Measurements from ENCODE around the gene TMEM116.
"Not testable (repeated sequence)": the region's sequence is repeated elsewhere in the genome, so short reads cannot be mapped to it uniquely, and the experiment has no call there.

Gene TMEM116

DNA sequence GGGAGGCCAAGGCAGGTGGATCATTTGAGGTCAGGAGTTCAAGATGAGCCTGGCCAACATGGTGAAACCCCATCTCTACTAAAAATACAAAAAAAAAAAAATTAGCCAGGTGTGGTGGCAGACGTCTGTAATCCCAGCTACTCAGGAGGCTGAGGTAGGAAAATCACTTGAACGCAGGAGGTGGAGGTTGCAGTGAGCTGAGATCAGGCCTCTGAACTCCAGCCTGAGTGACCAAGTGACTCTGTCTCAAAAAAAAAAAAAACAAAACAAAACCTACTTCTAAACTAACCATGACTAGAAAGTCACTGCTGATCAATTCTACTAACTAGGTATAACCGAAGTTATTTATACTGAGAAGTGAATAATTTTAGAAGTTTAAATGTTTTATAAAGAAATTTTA, 3.4 kb downstream of the TMEM116 start:
- DNase-seq (ENCODE audit: low read depth, low spot score), result not testable (repeated sequence)

DNA sequence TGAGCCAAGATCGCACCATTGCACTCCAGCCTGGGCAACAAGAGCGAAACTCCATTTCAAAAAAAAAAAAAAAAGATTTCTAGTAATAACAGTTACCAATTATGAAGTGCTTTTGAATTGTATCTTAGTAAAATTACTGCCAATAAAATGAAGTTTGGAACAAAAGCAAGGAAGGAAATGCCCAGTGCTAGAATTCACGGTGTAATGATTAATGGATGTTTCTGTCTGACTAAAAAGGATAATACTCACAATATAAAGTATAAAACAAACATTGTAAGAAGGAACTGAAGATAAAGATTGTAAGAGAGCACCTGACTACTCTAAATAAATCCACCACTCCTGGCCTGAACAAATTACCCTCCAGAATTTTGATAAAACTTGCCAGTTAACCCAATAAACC, 4.0 kb downstream of the TMEM116 start:
- no peak for DNase-seq (ENCODE audit: low read depth, low spot score)

DNA sequence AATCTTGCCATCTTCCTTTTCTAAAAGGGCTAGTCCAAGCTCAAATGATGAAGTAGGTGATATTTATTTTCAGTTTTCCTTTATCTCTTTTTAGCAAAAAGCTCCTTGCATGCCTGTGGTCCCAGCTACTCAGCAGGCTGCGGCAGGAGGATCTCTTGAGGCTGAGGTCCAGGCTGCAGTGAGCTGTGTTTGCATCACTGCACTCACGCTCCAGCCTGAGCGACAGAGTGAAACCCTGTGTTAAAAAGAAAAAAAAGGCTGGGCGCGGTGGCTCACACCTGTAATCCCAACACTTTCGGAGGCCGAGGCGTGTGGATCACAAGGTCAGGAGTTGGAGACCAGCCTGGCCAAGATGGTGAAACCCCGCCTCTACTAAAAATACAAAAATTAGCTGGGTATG, 5.0 kb downstream of the TMEM116 start:
- no peak for DNase-seq (ENCODE audit: low read depth, low spot score)

GRCh38 chr12:112005419-112006395, 7.3 kb downstream of the TMEM116 start:
- no peak for DNase-seq (ENCODE audit: low read depth, low spot score)

- DNase-seq (ENCODE audit: low read depth, low spot score), result no peak
Measured at GRCh38 chr12:112004041-112004440, 8.9 kb downstream of the TMEM116 start.

GRCh38 chr12:112001576-112001975, 11.4 kb downstream of the TMEM116 start:
- no peak for DNase-seq (ENCODE audit: low read depth, low spot score)

DNA sequence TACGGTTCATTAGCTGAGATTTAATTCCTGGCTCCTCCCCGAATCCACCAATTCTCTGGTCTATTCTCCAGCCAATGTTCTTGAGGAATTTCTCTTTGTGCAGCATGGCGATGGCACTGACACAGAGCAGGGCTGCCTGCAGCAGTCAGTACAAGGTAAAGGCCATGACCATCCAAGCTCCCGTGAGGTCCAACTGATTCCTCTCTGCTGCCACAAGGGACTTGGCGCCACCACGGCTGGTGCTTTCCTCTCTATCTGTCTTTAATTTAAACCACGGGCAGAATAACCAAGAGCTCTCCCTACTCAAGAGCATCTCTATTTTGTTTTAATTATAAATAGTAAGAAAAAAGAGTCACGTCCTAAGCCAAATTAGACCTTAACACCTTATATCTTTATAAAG, 12.1 kb downstream of the TMEM116 start:
- no peak for DNase-seq (ENCODE audit: low read depth, low spot score)

DNA sequence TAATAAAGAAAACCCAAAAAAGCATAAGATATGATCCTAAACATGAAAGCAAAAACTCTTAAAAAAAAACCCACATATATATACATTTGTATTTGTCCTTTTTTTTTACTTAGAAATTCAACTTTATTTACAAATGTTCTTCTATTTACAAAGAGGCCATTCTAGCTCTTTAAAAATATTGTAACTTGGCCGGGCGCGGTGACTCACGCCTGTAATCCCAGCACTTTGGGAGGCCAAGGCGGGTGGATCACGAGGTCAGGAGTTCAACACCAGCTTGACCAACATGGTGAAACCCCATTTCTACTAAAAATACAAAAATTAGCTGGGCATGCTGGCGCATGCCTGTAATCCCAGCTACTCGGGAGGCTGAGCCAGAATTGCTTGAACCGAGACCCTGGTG, 13.8 kb downstream of the TMEM116 start:
- not testable (repeated sequence) for DNase-seq (ENCODE audit: low read depth, low spot score)

- no peak for DNase-seq (ENCODE audit: low read depth, low spot score)
Measured at GRCh38 chr12:111998015-111998414, 14.9 kb downstream of the TMEM116 start.

GRCh38 chr12:111997300-111997699, 15.7 kb downstream of the TMEM116 start:
- DNase-seq (ENCODE audit: low read depth, low spot score), result no peak

- no peak for DNase-seq (ENCODE audit: low read depth, low spot score)
Measured at GRCh38 chr12:111995782-111996480, 17.0 kb downstream of the TMEM116 start.

- not testable (repeated sequence) for DNase-seq (ENCODE audit: low read depth, low spot score)
Measured at GRCh38 chr12:111994211-111995111, 18.5 kb downstream of the TMEM116 start.

GRCh38 chr12:111993292-111994150, 19.4 kb downstream of the TMEM116 start:
- no peak for DNase-seq (ENCODE audit: low read depth, low spot score)

GRCh38 chr12:111992464-111992863, 20.5 kb downstream of the TMEM116 start:
- no peak for DNase-seq (ENCODE audit: low read depth, low spot score)

GRCh38 chr12:111991946-111992345, 21.0 kb downstream of the TMEM116 start:
- DNase-seq (ENCODE audit: low read depth, low spot score), result no peak

DNA sequence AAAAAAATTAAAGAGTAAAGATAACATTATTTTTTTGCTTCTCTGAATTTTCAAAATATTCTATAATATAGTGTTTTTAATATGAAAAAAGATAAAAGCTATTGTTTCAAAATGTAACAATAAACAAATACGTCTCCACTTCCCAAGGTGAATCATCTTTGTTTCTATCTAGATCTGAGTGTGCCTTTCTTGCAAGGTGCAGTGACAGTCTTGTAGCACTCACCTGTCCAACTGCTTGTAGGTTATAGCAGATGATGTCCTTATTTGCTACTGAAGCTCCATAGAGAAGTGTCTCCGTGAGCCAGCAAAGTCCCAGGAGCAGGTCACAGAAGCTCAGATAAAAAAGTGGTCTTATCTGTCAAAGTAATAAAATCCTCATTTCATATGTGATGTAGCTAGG, 21.4 kb downstream of the TMEM116 start:
- no peak for DNase-seq (ENCODE audit: low read depth, low spot score)

GRCh38 chr12:111984820-111985219, 28.1 kb downstream of the TMEM116 start:
- no peak for DNase-seq (ENCODE audit: low read depth, low spot score)

- no peak for DNase-seq (ENCODE audit: low read depth, low spot score)
Measured at GRCh38 chr12:111981987-111982386, 31.0 kb downstream of the TMEM116 start.

- DNase-seq (ENCODE audit: low read depth, low spot score), result no peak
Measured at GRCh38 chr12:111980598-111980997, 32.4 kb downstream of the TMEM116 start.

- DNase-seq (ENCODE audit: low read depth, low spot score), result no peak
Measured at GRCh38 chr12:111978545-111978944, 34.4 kb downstream of the TMEM116 start.

- no peak for DNase-seq (ENCODE audit: low read depth, low spot score)
Measured at GRCh38 chr12:111976860-111977259, 36.1 kb downstream of the TMEM116 start.
